Natural killer cell (primary cell): ENCODE measurements around the gene UBR4. TPM values are rescaled to one million over a fixed set of nuclear protein-coding genes. Genes with fewer than 3 reads are reported as not detected.

Experiments
- ATAC-seq, 3 donors: fragments of 150-1000 bp in 2 of 3; fragments of 200-7000 bp in 1 of 3; cut with Tn5 transposase; 1 replicate in 1 of 3; 2 replicates in 2 of 3; pipeline ENCODE4 v1.10.0; 2021; ENCODE audit warnings: mild to moderate bottlenecking in 2 of 3, moderate library complexity in 2 of 3
- DNase-seq, 2 donors: peaks; one replicate each; pipeline versions ENCODE4 v3.0.0 to v3.0.0-alpha.2; 2013 to 2021; ENCODE audit warnings: mixed read lengths in 1 of 2
- H3K27ac ChIP-seq: one replicate; pipeline ENCODE4 v1.5.1; 2013; ENCODE audit warnings: mild to moderate bottlenecking, low read length
- H3K27me3 ChIP-seq: one replicate; pipeline ENCODE4 v1.6.1; 2013; ENCODE audit warnings: low read length; ENCODE audit not compliant: control insufficient read depth, insufficient read depth
- H3K36me3 ChIP-seq: one replicate; pipeline ENCODE4 v1.6.1; 2013; ENCODE audit warnings: low read length; ENCODE audit not compliant: control insufficient read depth, insufficient read depth
- H3K4me1 ChIP-seq: one replicate; pipeline ENCODE4 v1.6.1; 2013; ENCODE audit warnings: low read length; ENCODE audit not compliant: control insufficient read depth, insufficient read depth
- H3K4me3 ChIP-seq: one replicate; pipeline ENCODE4 v1.5.1; 2013; ENCODE audit warnings: low read length
- H3K9me3 ChIP-seq: one replicate; pipeline ENCODE4 v1.6.1; 2013; ENCODE audit warnings: low read length; ENCODE audit not compliant: control insufficient read depth, insufficient read depth
- H3K27ac Mint-ChIP-seq, 2 donors: one replicate each; pipeline ENCODE4 v1.8.0; 2022; ENCODE audit warnings: mild to moderate bottlenecking in 2 of 2, mixed read lengths in 2 of 2, moderate library complexity in 1 of 2
- H3K27me3 Mint-ChIP-seq, 2 donors: one replicate each; pipeline ENCODE4 v1.8.0; 2022; ENCODE audit warnings: low read depth in 2 of 2, mixed read lengths in 2 of 2
- H3K36me3 Mint-ChIP-seq: one replicate; pipeline ENCODE4 v1.8.0; 2022; ENCODE audit warnings: mixed read lengths
- H3K4me1 Mint-ChIP-seq, 2 donors: one replicate each; pipeline ENCODE4 v1.8.0; 2022; ENCODE audit warnings: mixed read lengths in 2 of 2
- H3K4me3 Mint-ChIP-seq: one replicate; pipeline ENCODE4 v1.8.0; 2022; ENCODE audit warnings: mild to moderate bottlenecking, moderate library complexity, mixed read lengths
- H3K9me3 Mint-ChIP-seq, 2 donors: one replicate each; pipeline ENCODE4 v1.8.0; 2022; ENCODE audit warnings: mixed read lengths in 2 of 2
- WGBS: methylation state at CpG from one replicate; pipeline ENCODE4 v1.1.7; 2013; ENCODE audit warnings: missing lambda C conversion rate; ENCODE audit not compliant: insufficient coverage; 5-methylcytosine and 5-hydroxymethylcytosine counted together
- intact Hi-C: fragments of 100-400 bp; cut with micrococcal nuclease; formaldehyde crosslinking; loops from one replicate; pipeline ENCODE4 v1.14.2; 2022
- total RNA-seq, 4 donors: library from RNA; stranded (reverse); fragments of 120-200 nt in 1 of 4; gene quantifications; one replicate each; pipeline versions ENCODE4 v1.2.3 to v1.2.4, GENCODE V29; 2013 to 2022
- TF ChIP-seq, protein P1 (sequence below): fragments of 200-600 bp; IDR thresholded peaks from one replicate; pipeline ENCODE4 v1.8.0; 2022; ENCODE audit warnings: antibody characterized with exemption

UBR4 gene
- total RNA-seq, 3 donors from 2014 or later (not counting 1 experiment from before 2014, with no cell fraction given) = 139 to 178 (median 158) TPM

DNA sequence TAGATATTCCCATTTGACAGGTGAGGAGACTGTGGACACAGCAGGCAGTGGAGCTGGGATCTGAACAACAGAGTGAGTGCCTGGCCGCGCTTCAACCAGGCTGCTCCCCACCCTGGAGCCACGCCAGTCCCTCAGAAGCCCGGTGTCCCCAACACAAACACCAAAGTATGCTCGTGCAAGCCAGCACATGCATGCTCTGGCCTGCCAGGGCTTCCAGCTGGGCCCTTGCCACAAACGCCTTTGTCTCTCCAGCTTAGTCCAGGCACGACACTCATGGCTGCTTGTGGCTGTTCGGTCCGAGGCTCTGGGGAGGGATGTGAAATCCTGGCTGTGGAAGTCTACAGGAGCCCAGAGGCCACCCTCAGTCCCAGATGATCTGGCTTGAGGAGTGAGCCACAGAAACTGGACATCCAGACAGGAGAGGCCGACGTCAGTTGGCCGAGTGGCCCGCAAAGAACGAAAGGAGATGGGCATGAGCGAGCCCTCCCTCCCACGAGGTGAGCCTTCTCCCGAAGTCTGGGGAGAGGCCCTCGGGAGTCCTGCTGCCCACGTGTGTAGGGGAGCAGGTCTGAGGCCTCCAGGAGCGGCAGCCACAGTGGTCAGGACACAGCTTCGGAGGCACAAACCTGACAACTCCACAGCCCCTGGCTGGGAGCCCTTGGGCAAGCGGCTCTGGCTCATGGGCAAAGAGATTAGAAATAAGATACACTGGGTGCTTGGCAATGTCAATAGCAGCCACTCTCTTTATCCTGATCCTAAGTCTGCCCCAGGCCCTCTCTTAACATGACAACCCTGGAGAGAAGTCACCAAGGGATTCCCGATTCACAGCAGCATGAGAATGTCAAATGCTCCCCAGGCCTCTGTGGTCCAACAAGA is 136.5 kb downstream of the UBR4 start:
- intact Hi-C loops = no loop called here
- DNase-seq (no peak), ATAC-seq (no peak)
- H3K9me3 ChIP-seq = no peaks in the 10 kb centered on the region
- no peak overlapping the region for H3K4me3 ChIP-seq
- no peaks in the 10 kb centered on the region for H3K27me3 ChIP-seq
- Mint-ChIP-seq H3K36me3 (peaks cover 28% of the 10 kb centered on the region), H3K27me3 (no peaks in the 10 kb centered on the region), H3K27ac (no peak overlapping the region), H3K4me3 (no peak overlapping the region), H3K4me1 (peaks cover 16 to 17% of the 10 kb centered on the region in 2 donors), H3K9me3 (no peaks in the 10 kb centered on the region)
- H3K27ac ChIP-seq = no peak overlapping the region
- peaks cover 47% of the 10 kb centered on the region for H3K36me3 ChIP-seq
- WGBS = 95% methylated on average over 23 of the region's 23 CpGs
- TF ChIP-seq, protein P1, sequence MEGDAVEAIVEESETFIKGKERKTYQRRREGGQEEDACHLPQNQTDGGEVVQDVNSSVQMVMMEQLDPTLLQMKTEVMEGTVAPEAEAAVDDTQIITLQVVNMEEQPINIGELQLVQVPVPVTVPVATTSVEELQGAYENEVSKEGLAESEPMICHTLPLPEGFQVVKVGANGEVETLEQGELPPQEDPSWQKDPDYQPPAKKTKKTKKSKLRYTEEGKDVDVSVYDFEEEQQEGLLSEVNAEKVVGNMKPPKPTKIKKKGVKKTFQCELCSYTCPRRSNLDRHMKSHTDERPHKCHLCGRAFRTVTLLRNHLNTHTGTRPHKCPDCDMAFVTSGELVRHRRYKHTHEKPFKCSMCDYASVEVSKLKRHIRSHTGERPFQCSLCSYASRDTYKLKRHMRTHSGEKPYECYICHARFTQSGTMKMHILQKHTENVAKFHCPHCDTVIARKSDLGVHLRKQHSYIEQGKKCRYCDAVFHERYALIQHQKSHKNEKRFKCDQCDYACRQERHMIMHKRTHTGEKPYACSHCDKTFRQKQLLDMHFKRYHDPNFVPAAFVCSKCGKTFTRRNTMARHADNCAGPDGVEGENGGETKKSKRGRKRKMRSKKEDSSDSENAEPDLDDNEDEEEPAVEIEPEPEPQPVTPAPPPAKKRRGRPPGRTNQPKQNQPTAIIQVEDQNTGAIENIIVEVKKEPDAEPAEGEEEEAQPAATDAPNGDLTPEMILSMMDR = no peak
- H3K4me1 ChIP-seq = peaks cover 23% of the 10 kb centered on the region

DNA sequence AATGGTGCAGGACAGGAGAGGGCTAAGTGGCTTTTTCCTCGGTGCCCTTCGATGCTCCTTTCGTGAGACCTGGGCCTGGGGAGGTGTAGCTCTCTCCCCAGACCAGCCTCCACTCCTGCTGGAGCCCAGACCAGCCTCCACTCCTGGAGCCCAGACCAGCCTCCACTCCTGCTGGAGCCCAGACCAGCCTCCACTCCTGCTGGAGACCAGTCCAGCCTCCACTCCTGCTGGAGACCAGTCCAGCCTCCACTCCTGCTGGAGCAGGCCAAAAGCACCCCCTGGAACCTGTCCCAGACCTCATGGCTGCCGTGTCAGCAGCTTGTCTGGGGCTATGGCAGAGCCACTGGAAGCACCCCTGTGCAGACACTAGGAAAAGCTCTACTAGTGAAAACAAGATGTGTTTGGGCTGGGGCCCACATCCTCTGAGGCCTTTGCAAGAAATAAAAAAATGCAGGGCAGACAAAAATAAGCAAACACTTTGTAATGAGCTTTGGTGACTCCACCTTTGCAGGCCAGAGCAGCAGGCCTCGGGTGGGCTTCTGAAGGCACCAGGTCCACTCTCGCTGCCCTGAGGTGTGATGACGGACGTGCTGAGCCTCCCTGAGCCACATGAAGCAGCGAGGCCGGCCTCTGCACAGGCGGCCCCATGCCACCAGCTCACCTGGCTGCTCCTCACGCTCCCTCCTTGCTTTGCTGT is 137.6 kb downstream of the UBR4 start:
- Mint-ChIP-seq H3K9me3 (no peaks in the 10 kb centered on the region), H3K27ac (no peak overlapping the region), H3K27me3 (no peaks in the 10 kb centered on the region), H3K4me3 (no peak overlapping the region), H3K4me1 (peaks cover 16 to 17% of the 10 kb centered on the region in 2 donors), H3K36me3 (peaks cover 28% of the 10 kb centered on the region)
- H3K36me3 ChIP-seq = peaks cover 38% of the 10 kb centered on the region
- no peak overlapping the region for H3K4me3 ChIP-seq
- no peak for DNase-seq
- no peak overlapping the region for H3K27ac ChIP-seq
- TF ChIP-seq, protein P1 = no peak
- no peaks in the 10 kb centered on the region for H3K9me3 ChIP-seq
- WGBS = 91% methylated on average over 12 of the region's 12 CpGs
- intact Hi-C loops = no loop called here
- ATAC-seq = no peak
- H3K4me1 ChIP-seq = peaks cover 23% of the 10 kb centered on the region
- no peaks in the 10 kb centered on the region for H3K27me3 ChIP-seq

DNA sequence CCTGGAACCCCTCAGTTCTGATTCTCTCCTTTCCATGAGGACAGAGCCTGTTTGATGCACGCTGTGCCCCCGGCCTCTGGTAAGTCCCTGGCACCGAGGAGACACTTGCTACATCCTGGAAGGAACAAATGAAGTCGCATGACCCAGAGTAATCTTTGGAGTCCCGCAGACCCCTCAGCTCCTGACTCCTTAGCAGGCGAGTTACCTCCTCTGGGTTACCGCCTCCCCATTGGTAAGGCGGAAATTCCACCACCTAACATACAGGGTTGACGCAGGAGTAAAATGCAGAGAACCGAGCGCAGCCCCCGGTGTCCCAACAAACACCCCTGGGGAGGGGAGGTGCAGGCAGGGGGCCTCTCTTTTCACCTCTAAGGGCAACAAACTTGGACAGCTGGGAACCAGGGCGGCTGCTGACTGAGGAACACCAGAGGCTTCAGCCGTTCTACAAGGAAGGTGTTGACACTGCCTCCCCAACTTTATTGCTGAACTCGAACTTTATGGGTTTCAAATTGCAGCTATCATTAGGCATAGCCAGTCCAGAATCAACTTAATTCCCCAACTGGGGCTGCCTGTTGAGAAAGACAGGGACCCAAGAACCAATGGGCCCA is 138.3 kb downstream of the UBR4 start:
- 92% methylated on average over 15 of the region's 15 CpGs for WGBS

More for the DNA sequence above, 138.3 kb downstream of the UBR4 start:
- ATAC-seq = no peak
- no peaks in the 10 kb centered on the region for H3K9me3 ChIP-seq
- Mint-ChIP-seq H3K4me3 (no peak overlapping the region), H3K4me1 (peaks cover 16 to 17% of the 10 kb centered on the region in 2 donors), H3K36me3 (peaks cover 25% of the 10 kb centered on the region), H3K27me3 (no peaks in the 10 kb centered on the region), H3K9me3 (no peaks in the 10 kb centered on the region), H3K27ac (no peak overlapping the region)
- H3K27me3 ChIP-seq = no peaks in the 10 kb centered on the region
- intact Hi-C loops = no loop called here
- DNase-seq = no peak
- peaks cover 33% of the 10 kb centered on the region for H3K36me3 ChIP-seq
- TF ChIP-seq, protein P1 = no peak
- H3K4me3 ChIP-seq = no peak overlapping the region
- no peak overlapping the region for H3K27ac ChIP-seq
- peaks cover 23% of the 10 kb centered on the region for H3K4me1 ChIP-seq
